SK-N-SH (cell line): ENCODE measurements around the gene SETD1A. TPM values are rescaled to one million over a fixed set of nuclear protein-coding genes. Genes with fewer than 3 reads are reported as not detected.

ENCODE experiments used
- CHD2 ChIP-seq: fragments of 150-350 bp; IDR thresholded peaks from 2 replicates; pipeline ENCODE4 v1.6.1; 2018; ENCODE audit warnings: low read length; ENCODE audit not compliant: partially characterized antibody
- CTCF ChIP-seq: fragments of 200-600 bp; sonication (generic); IDR thresholded peaks from 2 replicates; pipeline ENCODE4 v1.6.1; 2017; ENCODE audit warnings: antibody characterized with exemption, mild to moderate bottlenecking, moderate library complexity
- ELF1 ChIP-seq: IDR thresholded peaks from 2 replicates; pipeline ENCODE4 v1.4.0; 2012
- EP300 ChIP-seq, 2 experiments: IDR thresholded peaks; 2 replicates each; pipeline versions ENCODE4 v1.4.0 to v1.6.1; 2012; ENCODE audit warnings: borderline replicate concordance in 1 of 2, low read depth in 1 of 2, low read length in 1 of 2
- FOSL2 ChIP-seq: IDR thresholded peaks from 2 replicates; pipeline ENCODE4 v1.4.0; 2012; ENCODE audit warnings: low read depth, mild to moderate bottlenecking, moderate library complexity, borderline replicate concordance
- GATA2 ChIP-seq: sonication (generic); formaldehyde crosslinking; IDR thresholded peaks from 2 replicates; pipeline ENCODE4 v1.5.0; 2020; ENCODE audit warnings: mild to moderate bottlenecking, missing genetic modification reagents
- IRF3 ChIP-seq: fragments of 150-350 bp; IDR thresholded peaks from 2 replicates; pipeline ENCODE4 v1.6.1; 2016; ENCODE audit warnings: mild to moderate bottlenecking, low read depth, low read length
- JUND ChIP-seq: IDR thresholded peaks from 2 replicates; pipeline ENCODE4 v1.4.0; 2012
- MEF2A ChIP-seq: IDR thresholded peaks from 2 replicates; pipeline ENCODE4 v1.4.0; 2012; ENCODE audit warnings: low read depth, borderline replicate concordance
- NFIC ChIP-seq: IDR thresholded peaks from 2 replicates; pipeline ENCODE4 v1.4.0; 2012; ENCODE audit warnings: borderline replicate concordance
- NRF1 ChIP-seq: IDR thresholded peaks from 2 replicates; pipeline ENCODE4 v1.6.1; 2012; ENCODE audit warnings: low read depth, mild to moderate bottlenecking, low read length
- RAD21 ChIP-seq: IDR thresholded peaks from 2 replicates; pipeline ENCODE4 v1.6.1; 2012; ENCODE audit warnings: mild to moderate bottlenecking, low read length
- SIN3A ChIP-seq: IDR thresholded peaks from 2 replicates; pipeline ENCODE4 v1.6.1; 2012; ENCODE audit warnings: low read depth, mild to moderate bottlenecking, low read length, moderate library complexity, borderline replicate concordance
- SMC3 ChIP-seq: IDR thresholded peaks from 2 replicates; pipeline ENCODE4 v1.6.1; 2012; ENCODE audit warnings: low read depth, low read length, improper control_type of control experiment
- TAF1 ChIP-seq: IDR thresholded peaks from 2 replicates; pipeline ENCODE4 v1.6.1; 2012; ENCODE audit warnings: low read depth, mild to moderate bottlenecking, low read length, moderate library complexity, borderline replicate concordance
- TEAD4 ChIP-seq: IDR thresholded peaks from 2 replicates; pipeline ENCODE4 v1.4.0; 2012; ENCODE audit warnings: mild to moderate bottlenecking, borderline replicate concordance; ENCODE audit not compliant: insufficient read depth
- USF2 ChIP-seq: fragments of 150-350 bp; IDR thresholded peaks from 2 replicates; pipeline ENCODE4 v1.6.1; 2017; ENCODE audit warnings: antibody characterized with exemption, low read length, low read depth, borderline replicate concordance
- YY1 ChIP-seq: IDR thresholded peaks from 2 replicates; pipeline ENCODE4 v1.4.0; 2012; ENCODE audit warnings: low read depth, mild to moderate bottlenecking
- polyA plus RNA-seq, 3 experiments: library from polyadenylated mRNA; depleted of rRNA; stranded (reverse); fragments of >200 nt; gene quantifications; 2 replicates each; pipeline ENCODE4 v1.2.3, GENCODE V29; 2012
- TF ChIP-seq, protein P1 (sequence below): IDR thresholded peaks from 2 replicates; pipeline ENCODE4 v1.4.0; 2012; ENCODE audit warnings: low read depth, borderline replicate concordance
- TF ChIP-seq, protein P2 (sequence below): IDR thresholded peaks from 2 replicates; pipeline ENCODE4 v1.6.1; 2012; ENCODE audit warnings: mild to moderate bottlenecking, low read depth, low read length, moderate library complexity

The SETD1A gene
- polyA plus RNA-seq, 1 of the 3 experiments (the other 2 are of a cell fraction) = 6.8 TPM

DNA sequence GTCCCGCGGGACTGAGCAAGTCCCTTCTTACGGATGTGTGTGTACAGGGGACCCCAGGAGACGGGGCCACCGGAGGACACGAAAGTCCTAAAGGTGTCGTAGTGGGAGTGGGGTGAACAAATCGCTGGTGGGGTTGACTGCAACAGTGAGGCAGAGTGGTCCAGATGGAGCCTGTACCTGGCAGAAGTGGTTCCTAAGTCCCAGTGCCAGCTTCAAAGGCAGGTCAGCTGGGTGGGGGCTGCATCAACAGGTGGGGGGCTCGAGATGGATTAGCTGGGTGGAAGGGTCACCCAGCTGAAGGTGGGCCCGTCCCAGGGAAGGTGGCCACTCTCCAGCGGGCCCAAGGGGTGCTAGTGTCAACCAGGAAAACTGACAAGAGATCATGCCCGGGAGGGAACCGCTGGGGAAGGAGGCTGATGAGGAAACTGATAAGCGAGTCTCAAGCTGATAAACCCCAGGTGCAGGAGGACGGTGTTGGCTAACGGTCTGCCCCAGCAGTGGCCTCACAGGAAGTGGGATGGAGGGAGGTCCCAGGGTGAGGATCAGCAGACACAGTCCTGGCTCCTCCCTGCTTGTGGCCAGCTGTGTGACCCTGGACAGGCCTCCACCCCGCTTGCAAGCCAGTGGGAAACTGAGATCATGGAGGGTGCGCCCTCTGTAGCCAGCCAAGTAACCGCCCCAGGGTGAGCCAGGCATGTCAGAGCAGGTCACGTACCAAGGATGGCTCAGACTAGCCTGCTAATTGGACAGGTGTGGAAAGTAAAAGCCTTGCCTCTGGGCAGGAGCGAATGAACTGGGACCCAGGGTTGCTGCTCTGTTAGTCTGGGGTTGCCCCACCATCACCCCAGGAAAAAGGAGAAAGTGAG is 7.7 kb upstream of the SETD1A start (continued):
- peak; percentile 75 for TF ChIP-seq GATA2 (CRISPR knock-in tag)
- TF ChIP-seq SMC3 = no peak
- no peak for TF ChIP-seq NRF1
- TF ChIP-seq FOSL2 = no peak
- TF ChIP-seq SIN3A = peak; percentile 78; the same call in 1 of the 2 replicates
- TF ChIP-seq CTCF = no peak
- TF ChIP-seq YY1 = no peak
- TF ChIP-seq, protein P1, sequence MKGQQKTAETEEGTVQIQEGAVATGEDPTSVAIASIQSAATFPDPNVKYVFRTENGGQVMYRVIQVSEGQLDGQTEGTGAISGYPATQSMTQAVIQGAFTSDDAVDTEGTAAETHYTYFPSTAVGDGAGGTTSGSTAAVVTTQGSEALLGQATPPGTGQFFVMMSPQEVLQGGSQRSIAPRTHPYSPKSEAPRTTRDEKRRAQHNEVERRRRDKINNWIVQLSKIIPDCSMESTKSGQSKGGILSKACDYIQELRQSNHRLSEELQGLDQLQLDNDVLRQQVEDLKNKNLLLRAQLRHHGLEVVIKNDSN = no peak; the same call in 1 of the 2 replicates
- TF ChIP-seq, protein P2, sequence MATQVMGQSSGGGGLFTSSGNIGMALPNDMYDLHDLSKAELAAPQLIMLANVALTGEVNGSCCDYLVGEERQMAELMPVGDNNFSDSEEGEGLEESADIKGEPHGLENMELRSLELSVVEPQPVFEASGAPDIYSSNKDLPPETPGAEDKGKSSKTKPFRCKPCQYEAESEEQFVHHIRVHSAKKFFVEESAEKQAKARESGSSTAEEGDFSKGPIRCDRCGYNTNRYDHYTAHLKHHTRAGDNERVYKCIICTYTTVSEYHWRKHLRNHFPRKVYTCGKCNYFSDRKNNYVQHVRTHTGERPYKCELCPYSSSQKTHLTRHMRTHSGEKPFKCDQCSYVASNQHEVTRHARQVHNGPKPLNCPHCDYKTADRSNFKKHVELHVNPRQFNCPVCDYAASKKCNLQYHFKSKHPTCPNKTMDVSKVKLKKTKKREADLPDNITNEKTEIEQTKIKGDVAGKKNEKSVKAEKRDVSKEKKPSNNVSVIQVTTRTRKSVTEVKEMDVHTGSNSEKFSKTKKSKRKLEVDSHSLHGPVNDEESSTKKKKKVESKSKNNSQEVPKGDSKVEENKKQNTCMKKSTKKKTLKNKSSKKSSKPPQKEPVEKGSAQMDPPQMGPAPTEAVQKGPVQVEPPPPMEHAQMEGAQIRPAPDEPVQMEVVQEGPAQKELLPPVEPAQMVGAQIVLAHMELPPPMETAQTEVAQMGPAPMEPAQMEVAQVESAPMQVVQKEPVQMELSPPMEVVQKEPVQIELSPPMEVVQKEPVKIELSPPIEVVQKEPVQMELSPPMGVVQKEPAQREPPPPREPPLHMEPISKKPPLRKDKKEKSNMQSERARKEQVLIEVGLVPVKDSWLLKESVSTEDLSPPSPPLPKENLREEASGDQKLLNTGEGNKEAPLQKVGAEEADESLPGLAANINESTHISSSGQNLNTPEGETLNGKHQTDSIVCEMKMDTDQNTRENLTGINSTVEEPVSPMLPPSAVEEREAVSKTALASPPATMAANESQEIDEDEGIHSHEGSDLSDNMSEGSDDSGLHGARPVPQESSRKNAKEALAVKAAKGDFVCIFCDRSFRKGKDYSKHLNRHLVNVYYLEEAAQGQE = no peak
- peak; percentile 63 for TF ChIP-seq TAF1
- 0 out of 2 replicates have a peak, but pooled peaks have one; percentile 42 for TF ChIP-seq ELF1
- TF ChIP-seq USF2 = no peak
- no peak for TF ChIP-seq NFIC
- 0 out of 4 replicates have a peak, but pooled peaks of 1 of the 2 experiments have one; percentile 23 for TF ChIP-seq EP300 (IDR thresholded peaks at IDR 0.05; ENCODE audit: borderline replicate concordance in 1 of 2, low read depth in 1 of 2, low read length in 1 of 2)
- TF ChIP-seq TEAD4 = no peak
- no peak for TF ChIP-seq RAD21
- TF ChIP-seq IRF3 = no peak
- no peak for TF ChIP-seq MEF2A
- TF ChIP-seq CHD2 = no peak
- no peak for TF ChIP-seq JUND
